Sigmoid colon (tissue), 7 donors: ENCODE results near the gene PA2G4. TPM values are rescaled to one million over a fixed set of nuclear protein-coding genes. Genes with fewer than 3 reads are reported as not detected.
A peak's percentile ranks its signal among the peaks of the same experiment; 100 is the strongest.

Experiments
- DNase-seq: peaks from one replicate; pipeline ENCODE4 v3.0.0-alpha.2; 2019
- H3K27ac ChIP-seq, 4 donors: fragments of 200-600 bp; sonication (generic); one replicate each; pipeline ENCODE4 v1.5.1; 2016 to 2019; ENCODE audit warnings: mild to moderate bottlenecking in 1 of 4
- H3K27me3 ChIP-seq, 3 donors: fragments of 200-600 bp; sonication (generic); one replicate each; pipeline ENCODE4 v1.5.1; 2019; ENCODE audit warnings: mild to moderate bottlenecking in 1 of 3
- H3K36me3 ChIP-seq, 4 donors: fragments of 200-600 bp; sonication (generic); one replicate each; pipeline ENCODE4 v1.5.1; 2016 to 2019
- H3K4me1 ChIP-seq, 4 donors: fragments of 200-600 bp; sonication (generic); one replicate each; pipeline ENCODE4 v1.5.1; 2017 to 2019
- H3K4me3 ChIP-seq, 4 donors: fragments of 200-600 bp; sonication (generic); one replicate each; pipeline ENCODE4 v1.5.1; 2017 to 2019; ENCODE audit warnings: mild to moderate bottlenecking in 2 of 4, moderate library complexity in 1 of 4
- H3K9me3 ChIP-seq, 4 donors: fragments of 200-600 bp in 3 of 4; sonication (generic) in 3 of 4; one replicate each; pipeline versions ENCODE4 v1.5.1 to v1.6.1; 2013 to 2019
- EP300 ChIP-seq, 4 donors: sonication (generic); formaldehyde crosslinking; IDR thresholded peaks; one replicate each; pipeline ENCODE4 v1.6.1; 2017; ENCODE audit warnings: antibody characterized with exemption in 4 of 4
- POLR2A ChIP-seq, 2 donors: fragments of 450-650 bp; IDR thresholded peaks; one replicate each; pipeline ENCODE4 v1.6.1; 2016; ENCODE audit warnings: antibody characterized with exemption in 2 of 2, mild to moderate bottlenecking in 2 of 2, moderate library complexity in 2 of 2
- POLR2AphosphoS5 ChIP-seq, 4 donors: sonication (generic); formaldehyde crosslinking; IDR thresholded peaks; one replicate each; pipeline ENCODE4 v1.6.1; 2017; ENCODE audit warnings: antibody characterized with exemption in 4 of 4
- WGBS, 2 donors: extraction: QIAGEN DNeasy Blood & Tissue Kit; methylation state at CpG; one replicate each; pipeline ENCODE4 v1.1.7; 2013; 5-methylcytosine and 5-hydroxymethylcytosine counted together
- intact Hi-C: fragments of 100-400 bp; cut with DNase I; formaldehyde crosslinking; loops from one replicate; pipeline ENCODE4 v1.15.1; 2023
- polyA plus RNA-seq, 3 donors: library from polyadenylated mRNA; stranded (reverse); fragments of 200-250 nt; gene quantifications; one replicate each; pipeline ENCODE4 v1.2.3, GENCODE V29; 2013
- total RNA-seq, 4 donors: library from RNA; depleted of rRNA; stranded (reverse); fragments of >200 nt; gene quantifications; one replicate each; pipeline ENCODE4 v1.1.0, GENCODE V29; 2016
- TF ChIP-seq, protein P1 (sequence below), 4 experiments: fragments of 450-650 bp in 3 of 4; fragments of 200-600 bp in 1 of 4; IDR thresholded peaks; one replicate each; pipeline ENCODE4 v1.5.1; 2016 to 2019; ENCODE audit warnings: antibody characterized with exemption in 4 of 4, mild to moderate bottlenecking in 3 of 4, moderate library complexity in 2 of 4
- donor health status: healthy with polysubstance abuse.
- donor health status: Bipolar disorder and iron deficiency.
- donor health status: healthy.

The PA2G4 gene
- total and polyA plus RNA-seq, 7 donors, result 52.9 to 157 (median 106) TPM

DNA sequence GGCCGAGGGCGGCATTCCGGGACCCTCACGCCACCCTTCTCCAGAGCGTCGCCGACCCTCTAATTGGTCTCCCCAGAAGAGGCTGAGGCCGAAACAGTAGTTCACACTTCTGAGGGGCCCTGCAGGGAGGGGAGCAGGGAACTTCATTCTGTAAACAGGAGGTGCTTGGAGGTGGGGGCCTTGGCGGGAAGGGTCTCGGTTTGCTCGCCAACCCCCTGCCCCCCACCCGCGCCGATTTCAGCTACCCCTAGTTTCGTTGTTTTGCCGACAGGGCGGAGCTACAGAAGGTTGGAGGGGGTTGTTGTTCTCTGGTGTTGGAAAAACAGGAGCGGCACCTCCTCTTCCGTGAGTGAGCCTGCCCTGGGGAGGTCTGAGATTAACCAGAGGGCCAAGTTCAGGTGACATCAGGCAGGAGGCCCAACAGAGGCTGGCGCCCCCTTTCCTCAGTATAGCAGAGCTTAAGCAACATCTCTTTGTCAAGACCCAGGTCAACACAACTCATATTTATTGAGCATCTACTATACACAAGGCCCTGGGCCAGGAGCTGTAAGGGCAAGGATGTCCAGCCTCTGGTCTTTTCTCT is 23.7 kb upstream of the PA2G4 start:
- 6 to 23% methylated on average over 20 of the region's 20 CpGs for WGBS, 2 donors
- Histone ChIP-seq H3K4me3 (peak overlapping the region; percentile 37 to 58 (median 46)), H3K4me1 (peaks cover 0 to 22% (median 18%) of the 10 kb centered on the region in 4 donors), H3K27ac (peak overlapping the region; percentile 55 to 79 (median 76)), H3K27me3 (peaks cover 0 to 14% (median 3%) of the 10 kb centered on the region in 3 donors), H3K36me3 (no peaks in the 10 kb centered on the region), H3K9me3 (no peaks in the 10 kb centered on the region)
- TF ChIP-seq POLR2AphosphoS5 (IDR thresholded peaks at IDR 0.05), result no peak
- no peak for TF ChIP-seq EP300 (IDR thresholded peaks at IDR 0.05)
- TF ChIP-seq, protein P1, sequence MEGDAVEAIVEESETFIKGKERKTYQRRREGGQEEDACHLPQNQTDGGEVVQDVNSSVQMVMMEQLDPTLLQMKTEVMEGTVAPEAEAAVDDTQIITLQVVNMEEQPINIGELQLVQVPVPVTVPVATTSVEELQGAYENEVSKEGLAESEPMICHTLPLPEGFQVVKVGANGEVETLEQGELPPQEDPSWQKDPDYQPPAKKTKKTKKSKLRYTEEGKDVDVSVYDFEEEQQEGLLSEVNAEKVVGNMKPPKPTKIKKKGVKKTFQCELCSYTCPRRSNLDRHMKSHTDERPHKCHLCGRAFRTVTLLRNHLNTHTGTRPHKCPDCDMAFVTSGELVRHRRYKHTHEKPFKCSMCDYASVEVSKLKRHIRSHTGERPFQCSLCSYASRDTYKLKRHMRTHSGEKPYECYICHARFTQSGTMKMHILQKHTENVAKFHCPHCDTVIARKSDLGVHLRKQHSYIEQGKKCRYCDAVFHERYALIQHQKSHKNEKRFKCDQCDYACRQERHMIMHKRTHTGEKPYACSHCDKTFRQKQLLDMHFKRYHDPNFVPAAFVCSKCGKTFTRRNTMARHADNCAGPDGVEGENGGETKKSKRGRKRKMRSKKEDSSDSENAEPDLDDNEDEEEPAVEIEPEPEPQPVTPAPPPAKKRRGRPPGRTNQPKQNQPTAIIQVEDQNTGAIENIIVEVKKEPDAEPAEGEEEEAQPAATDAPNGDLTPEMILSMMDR (IDR thresholded peaks at IDR 0.05), result no peak
- TF ChIP-seq POLR2A (IDR thresholded peaks at IDR 0.05), result peak in 1 of 2 donors; percentile 52
- intact Hi-C loops, result loop anchor here (5.0 kb wide), 1 partner anchor 33 kb away; no protein-coding TSS in a partner anchor
- no peak for DNase-seq

DNA sequence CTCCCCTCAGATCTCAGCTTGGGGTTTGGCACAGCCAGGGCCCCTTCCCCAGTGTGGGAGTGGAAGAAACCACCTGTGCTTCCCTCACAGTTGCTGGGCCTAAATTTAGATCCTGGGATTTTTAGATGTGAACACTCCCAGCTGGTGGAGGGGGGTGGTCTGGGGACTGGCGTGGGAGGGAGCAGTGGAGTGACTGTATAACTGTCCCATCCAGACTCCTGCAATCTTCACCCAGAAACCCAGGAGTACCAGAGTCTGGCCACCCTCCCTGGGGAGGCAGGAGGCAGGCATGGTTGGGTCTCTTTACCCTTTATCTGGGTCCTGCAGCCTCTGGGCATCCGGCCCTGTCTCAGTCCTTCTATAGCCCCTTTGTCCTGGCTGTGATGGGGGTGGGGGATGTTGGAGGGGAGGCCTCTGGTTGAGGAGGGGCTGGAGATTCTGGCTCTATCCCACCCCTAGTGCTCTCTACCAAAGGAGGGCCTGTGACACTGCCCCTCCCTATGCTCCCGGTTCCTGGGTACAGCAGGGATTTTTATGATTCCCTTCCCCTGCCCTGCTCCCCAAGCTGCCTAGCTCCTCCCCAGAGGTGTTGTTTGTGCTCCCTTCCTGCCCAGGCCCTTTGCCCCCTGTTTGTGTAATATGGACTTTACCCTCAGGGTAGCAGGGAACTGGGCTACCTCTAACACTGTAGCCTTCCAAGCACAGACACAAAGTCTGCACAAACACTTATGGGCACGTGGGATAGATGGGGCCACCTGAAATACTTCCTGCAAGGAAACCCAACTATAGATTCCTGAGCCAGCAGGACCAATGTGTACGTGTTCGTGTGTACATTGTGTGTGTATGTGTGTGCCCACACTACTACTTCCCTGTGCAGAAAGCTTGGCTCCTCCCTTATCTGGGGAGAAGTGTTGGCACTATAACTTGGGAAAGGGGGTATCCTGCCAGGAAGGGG is 22.7 kb upstream of the PA2G4 start:
- TF ChIP-seq EP300 (IDR thresholded peaks at IDR 0.05) (no peak), POLR2A (IDR thresholded peaks at IDR 0.05) (peak in 1 of 2 donors; percentile 51), POLR2AphosphoS5 (IDR thresholded peaks at IDR 0.05) (peak in 2 of 4 donors; percentile 22 to 38)
- TF ChIP-seq, protein P1 (IDR thresholded peaks at IDR 0.05), result no peak
- peak overlapping the region in 2 of 4 donors; percentile 75 to 76 for H3K27ac ChIP-seq
- H3K36me3 ChIP-seq, result no peaks in the 10 kb centered on the region
- H3K4me3 ChIP-seq, result peak overlapping the region; percentile 37 to 58 (median 46)
- no peaks in the 10 kb centered on the region for H3K9me3 ChIP-seq
- intact Hi-C loops, result loop anchor here (5.0 kb wide), 1 partner anchor 34 kb away; no protein-coding TSS in a partner anchor
- peaks cover 0 to 22% (median 18%) of the 10 kb centered on the region in 4 donors for H3K4me1 ChIP-seq
- peaks cover 0 to 14% (median 3%) of the 10 kb centered on the region in 3 donors for H3K27me3 ChIP-seq
- WGBS, 2 donors, result 10 to 59% methylated on average over 6 of the region's 6 CpGs
- DNase-seq, result peak; percentile 56

DNA sequence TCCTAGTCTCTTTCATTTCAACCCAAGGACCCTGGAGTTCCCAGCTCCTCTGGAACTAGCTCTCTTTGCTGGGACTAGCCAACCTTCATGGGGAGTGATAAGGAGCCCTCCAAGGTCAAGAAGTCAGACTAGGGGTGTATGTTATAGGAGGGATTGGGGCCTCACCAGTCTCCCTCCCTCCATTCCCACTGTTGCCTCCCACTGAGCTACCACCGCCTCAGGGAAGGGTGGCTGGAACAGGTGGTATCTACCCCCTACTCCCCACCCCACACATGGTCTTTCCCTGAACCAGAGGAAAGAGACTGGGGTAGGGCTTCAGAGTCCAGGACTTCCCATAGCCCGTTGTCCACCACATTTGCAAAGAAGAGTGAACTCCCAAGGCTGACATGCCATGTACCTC is 22.0 kb upstream of the PA2G4 start:
- Histone ChIP-seq H3K36me3 (no peaks in the 10 kb centered on the region), H3K4me3 (no peak overlapping the region), H3K4me1 (peaks cover 0 to 22% (median 18%) of the 10 kb centered on the region in 4 donors), H3K27me3 (peaks cover 0 to 14% (median 3%) of the 10 kb centered on the region in 3 donors), H3K9me3 (no peaks in the 10 kb centered on the region), H3K27ac (peak overlapping the region in 2 of 4 donors; percentile 56 to 76)
- no peak for TF ChIP-seq POLR2A (IDR thresholded peaks at IDR 0.05)
- TF ChIP-seq POLR2AphosphoS5 (IDR thresholded peaks at IDR 0.05), result no peak
- DNase-seq, result peak; percentile 5
- 30 to 69% methylated on average over 2 of the region's 2 CpGs for WGBS, 2 donors
- intact Hi-C loops, result loop anchor here (5.0 kb wide), 1 partner anchor 35 kb away; no protein-coding TSS in a partner anchor

DNA sequence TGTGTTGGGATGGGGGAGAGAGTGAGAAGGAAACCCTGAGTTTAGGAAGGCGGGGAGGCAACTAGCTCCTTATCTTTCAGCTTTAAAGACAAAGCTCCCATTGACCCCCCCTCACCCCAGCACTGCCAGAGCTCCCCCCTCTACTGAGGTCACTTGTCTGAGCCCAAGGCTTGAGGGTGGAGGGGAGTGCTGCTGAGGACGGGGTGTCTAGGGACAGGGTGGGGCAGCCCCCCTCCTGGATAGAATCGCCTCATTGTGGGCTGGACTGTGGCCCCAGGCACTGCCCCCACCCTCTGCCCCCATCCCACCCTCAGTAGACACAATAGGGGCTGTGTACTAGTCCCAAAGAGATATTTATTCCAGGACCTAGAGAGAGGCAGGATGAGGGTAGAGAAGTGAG is 21.4 kb upstream of the PA2G4 start:
- H3K4me3 ChIP-seq, result no peak overlapping the region
- WGBS, 2 donors, result 21 to 61% methylated on average over 3 of the region's 3 CpGs
- TF ChIP-seq POLR2AphosphoS5 (IDR thresholded peaks at IDR 0.05) (peak in 2 of 4 donors; percentile 38 to 46), POLR2A (IDR thresholded peaks at IDR 0.05) (no peak)
- H3K4me1 ChIP-seq, result peaks cover 0 to 22% (median 18%) of the 10 kb centered on the region in 4 donors
- intact Hi-C loops, result loop anchor here (5.0 kb wide), 1 partner anchor 36 kb away; no protein-coding TSS in a partner anchor
- H3K27me3 ChIP-seq, result peaks cover 0 to 14% (median 3%) of the 10 kb centered on the region in 3 donors
- H3K27ac ChIP-seq, result peak overlapping the region in 2 of 4 donors; percentile 56 to 76
- H3K36me3 ChIP-seq, result no peaks in the 10 kb centered on the region
- DNase-seq, result no peak
- H3K9me3 ChIP-seq, result no peaks in the 10 kb centered on the region

DNA sequence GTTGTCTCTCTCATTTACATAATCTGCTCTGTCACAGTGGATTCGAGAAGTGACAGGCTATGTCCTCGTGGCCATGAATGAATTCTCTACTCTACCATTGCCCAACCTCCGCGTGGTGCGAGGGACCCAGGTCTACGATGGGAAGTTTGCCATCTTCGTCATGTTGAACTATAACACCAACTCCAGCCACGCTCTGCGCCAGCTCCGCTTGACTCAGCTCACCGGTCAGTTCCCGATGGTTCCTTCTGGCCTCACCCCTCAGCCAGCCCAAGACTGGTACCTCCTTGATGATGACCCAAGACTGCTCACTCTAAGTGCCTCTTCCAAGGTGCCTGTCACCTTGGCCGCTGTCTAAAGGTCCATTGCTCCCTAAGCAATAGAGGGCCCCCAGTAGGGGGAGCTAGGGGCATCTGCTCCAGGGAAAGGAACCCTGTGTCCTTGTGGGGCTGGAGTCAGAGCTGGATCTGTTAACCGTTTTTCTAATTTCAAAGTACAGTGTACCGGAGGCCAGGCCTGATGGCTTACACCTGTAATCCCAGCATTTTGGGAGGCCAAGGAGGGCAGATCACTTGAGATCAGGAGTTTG is 19.3 kb upstream of the PA2G4 start:
- H3K4me3 ChIP-seq, result no peak overlapping the region
- no peak for TF ChIP-seq EP300 (IDR thresholded peaks at IDR 0.05)
- TF ChIP-seq, protein P1 (IDR thresholded peaks at IDR 0.05), result no peak
- no peak for TF ChIP-seq POLR2AphosphoS5 (IDR thresholded peaks at IDR 0.05)
- TF ChIP-seq POLR2A (IDR thresholded peaks at IDR 0.05), result no peak
- DNase-seq, result no peak
- intact Hi-C loops, result loop anchor here (5.0 kb wide), 1 partner anchor 38 kb away; no protein-coding TSS in a partner anchor
- no peaks in the 10 kb centered on the region for H3K9me3 ChIP-seq
- WGBS, 2 donors, result 85 to 86% methylated on average over 15 of the region's 15 CpGs
- H3K36me3 ChIP-seq, result no peaks in the 10 kb centered on the region
- H3K4me1 ChIP-seq, result peaks cover 0 to 7% (median 5%) of the 10 kb centered on the region in 4 donors
- peak overlapping the region in 2 of 4 donors; percentile 2 to 49 for H3K27ac ChIP-seq
- H3K27me3 ChIP-seq, result peaks cover 0 to 12% (median 3%) of the 10 kb centered on the region in 3 donors
